Prostate gland (tissue), 2 donors: Measurements from ENCODE around the gene DMXL2. TPM values are rescaled to one million over a fixed set of nuclear protein-coding genes. Genes with fewer than 3 reads are reported as not detected.
"Not testable (repeated sequence)": the region's sequence is repeated elsewhere in the genome, so short reads cannot be mapped to it uniquely, and the experiment has no call there.

ENCODE experiments used
- DNase-seq: peaks from one replicate; pipeline ENCODE4 v3.0.0-alpha.2; 2019; ENCODE audit warnings: low spot score
- H3K27ac ChIP-seq, 2 donors: fragments of 200-600 bp; sonication (generic); 2 replicates each; pipeline ENCODE4 v1.5.1; 2017 to 2019
- H3K27me3 ChIP-seq: fragments of 200-600 bp; sonication (generic); replicated peaks from 2 replicates; pipeline ENCODE4 v1.5.1; 2019; ENCODE audit not compliant: insufficient read depth
- H3K36me3 ChIP-seq, 2 donors: fragments of 200-600 bp; sonication (generic); 1 replicate in 1 of 2; 2 replicates in 1 of 2; pipeline versions ENCODE4 v1.5.1 to v1.8.1; 2017 to 2019
- H3K4me1 ChIP-seq: fragments of 200-600 bp; sonication (generic); replicated peaks from 2 replicates; pipeline ENCODE4 v1.5.1; 2019
- H3K4me3 ChIP-seq, 2 donors: fragments of 200-600 bp; sonication (generic); 2 replicates each; pipeline ENCODE4 v1.5.1; 2017 to 2019
- H3K9me3 ChIP-seq: fragments of 200-600 bp; sonication (generic); 2 replicates; pipeline ENCODE4 v1.5.1; 2017
- POLR2A ChIP-seq: fragments of 450-650 bp; IDR thresholded peaks from one replicate; pipeline ENCODE4 v1.6.1; 2016; ENCODE audit warnings: antibody characterized with exemption, mild to moderate bottlenecking
- POLR2AphosphoS5 ChIP-seq: sonication (generic); formaldehyde crosslinking; IDR thresholded peaks from one replicate; pipeline ENCODE4 v1.6.1; 2017; ENCODE audit warnings: antibody characterized with exemption
- WGBS: methylation state at CpG from one replicate; pipeline ENCODE4 v1.1.5; 2018; 5-methylcytosine and 5-hydroxymethylcytosine counted together
- intact Hi-C: fragments of 100-400 bp; cut with DNase I; formaldehyde crosslinking; loops from one replicate; pipeline ENCODE4 v1.14.2; 2022
- total RNA-seq, 2 donors: library from RNA; depleted of rRNA; stranded (reverse); fragments of >200 nt; gene quantifications; one replicate each; pipeline ENCODE4 v1.1.0, GENCODE V29; 2016
- TF ChIP-seq, protein P1 (sequence below), 4 experiments: fragments of 200-600 bp in 2 of 4; fragments of 450-650 bp in 2 of 4; sonication (generic) in 2 of 4; IDR thresholded peaks; 1 replicate in 3 of 4; 2 replicates in 1 of 4; pipeline ENCODE4 v1.5.1; 2016 to 2019; ENCODE audit warnings: antibody characterized with exemption in 4 of 4, mild to moderate bottlenecking in 2 of 4, moderate library complexity in 2 of 4

The DMXL2 gene
- total RNA-seq, 2 donors from 2014 or later, result 12.2 to 35.3 TPM

DNA sequence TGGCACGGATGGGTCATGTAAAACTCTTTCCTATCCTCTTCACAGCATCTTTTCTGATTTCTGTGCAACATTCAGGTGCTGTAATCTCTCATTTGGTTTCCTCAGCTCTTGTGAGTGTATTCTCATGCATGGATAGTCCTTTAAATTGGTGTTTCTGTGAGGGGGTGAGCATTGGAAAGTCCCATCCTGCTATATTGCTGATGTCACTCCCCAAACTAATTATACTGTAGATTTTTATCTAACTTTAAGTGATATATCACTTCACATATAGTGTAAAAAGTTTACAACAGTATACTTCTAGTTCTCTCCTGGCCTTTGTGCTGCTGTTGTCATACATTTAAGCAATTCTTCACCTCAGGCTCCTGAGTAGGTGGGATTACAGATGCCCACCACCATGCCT, 178.5 kb downstream of the DMXL2 start:
- WGBS, result 100% methylated on average over 1 of the region's 1 CpG
- Histone ChIP-seq H3K4me3 (no peak overlapping the region), H3K4me1 (no peaks in the 10 kb centered on the region), H3K9me3 (no peaks in the 10 kb centered on the region), H3K27me3 (no peaks in the 10 kb centered on the region), H3K27ac (no peak overlapping the region), H3K36me3 (no peaks in the 10 kb centered on the region)
- TF ChIP-seq POLR2A (no peak), POLR2AphosphoS5 (no peak)
- TF ChIP-seq, protein P1, sequence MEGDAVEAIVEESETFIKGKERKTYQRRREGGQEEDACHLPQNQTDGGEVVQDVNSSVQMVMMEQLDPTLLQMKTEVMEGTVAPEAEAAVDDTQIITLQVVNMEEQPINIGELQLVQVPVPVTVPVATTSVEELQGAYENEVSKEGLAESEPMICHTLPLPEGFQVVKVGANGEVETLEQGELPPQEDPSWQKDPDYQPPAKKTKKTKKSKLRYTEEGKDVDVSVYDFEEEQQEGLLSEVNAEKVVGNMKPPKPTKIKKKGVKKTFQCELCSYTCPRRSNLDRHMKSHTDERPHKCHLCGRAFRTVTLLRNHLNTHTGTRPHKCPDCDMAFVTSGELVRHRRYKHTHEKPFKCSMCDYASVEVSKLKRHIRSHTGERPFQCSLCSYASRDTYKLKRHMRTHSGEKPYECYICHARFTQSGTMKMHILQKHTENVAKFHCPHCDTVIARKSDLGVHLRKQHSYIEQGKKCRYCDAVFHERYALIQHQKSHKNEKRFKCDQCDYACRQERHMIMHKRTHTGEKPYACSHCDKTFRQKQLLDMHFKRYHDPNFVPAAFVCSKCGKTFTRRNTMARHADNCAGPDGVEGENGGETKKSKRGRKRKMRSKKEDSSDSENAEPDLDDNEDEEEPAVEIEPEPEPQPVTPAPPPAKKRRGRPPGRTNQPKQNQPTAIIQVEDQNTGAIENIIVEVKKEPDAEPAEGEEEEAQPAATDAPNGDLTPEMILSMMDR (IDR thresholded peaks at IDR 0.05), result no peak
- DNase-seq, result no peak
- intact Hi-C loops, result no loop called here

DNA sequence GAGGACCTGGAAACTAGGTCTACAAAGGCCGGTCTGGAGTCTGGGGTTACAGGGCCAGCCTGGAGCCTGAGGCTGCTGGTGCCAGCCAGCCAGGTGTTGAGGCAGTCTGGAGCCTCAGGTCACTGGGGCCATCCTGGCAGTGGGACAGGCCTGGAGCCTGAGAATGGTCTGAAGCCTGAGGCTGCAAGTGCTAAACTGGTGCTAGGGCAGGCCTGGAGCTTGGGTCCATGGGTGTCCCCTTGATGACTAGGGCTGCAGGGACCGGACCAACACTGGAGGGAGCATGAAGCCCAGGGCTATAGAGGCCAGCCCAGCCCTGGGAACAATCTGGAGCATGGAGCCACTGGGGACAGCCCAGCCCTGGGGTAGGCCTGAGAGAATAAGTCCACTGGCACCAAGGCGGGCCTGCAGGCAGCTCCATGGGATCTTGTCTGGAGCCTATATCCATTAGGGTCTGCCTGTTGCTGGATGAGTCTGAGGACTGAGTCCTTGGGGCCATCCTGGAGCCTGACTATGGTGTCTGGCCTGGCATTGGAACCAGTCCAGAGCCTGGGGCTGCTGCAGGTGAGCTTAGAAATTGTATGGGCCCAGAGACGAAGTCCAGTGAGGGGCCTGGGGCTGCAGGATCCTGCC, 179.2 kb downstream of the DMXL2 start:
- no peak overlapping the region for H3K4me3 ChIP-seq
- no peaks in the 10 kb centered on the region for H3K36me3 ChIP-seq
- H3K27ac ChIP-seq, result no peak overlapping the region
- H3K27me3 ChIP-seq, result no peaks in the 10 kb centered on the region
- H3K4me1 ChIP-seq, result no peaks in the 10 kb centered on the region
- TF ChIP-seq, protein P1 (IDR thresholded peaks at IDR 0.05), result no peak
- TF ChIP-seq POLR2A, result no peak
- TF ChIP-seq POLR2AphosphoS5, result no peak
- no peak for DNase-seq
- 93% methylated on average over 4 of the region's 4 CpGs for WGBS
- no peaks in the 10 kb centered on the region for H3K9me3 ChIP-seq
- intact Hi-C loops, result no loop called here

DNA sequence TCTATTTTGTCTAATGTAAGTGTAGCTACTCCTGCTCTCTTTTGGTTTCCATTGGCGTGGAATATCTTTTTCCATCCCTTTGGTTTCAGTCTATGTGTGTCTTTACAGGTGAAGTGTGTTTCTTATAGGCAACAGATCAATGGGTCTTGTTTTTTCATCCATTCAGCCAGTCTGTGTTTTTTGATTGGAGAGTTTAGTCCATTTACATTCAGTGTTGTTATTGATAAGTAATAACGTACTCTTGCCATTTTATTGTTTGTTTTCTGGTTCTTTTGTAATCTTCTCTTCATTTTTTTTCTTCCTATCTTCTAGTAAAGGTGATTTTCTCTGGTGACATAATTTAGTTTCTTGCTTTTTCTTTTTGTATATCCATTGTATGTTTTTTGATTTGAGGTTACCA, 184.0 kb downstream of the DMXL2 start:
- Histone ChIP-seq H3K9me3 (no peaks in the 10 kb centered on the region), H3K4me3 (no peak overlapping the region), H3K27me3 (no peaks in the 10 kb centered on the region), H3K36me3 (no peaks in the 10 kb centered on the region), H3K4me1 (no peaks in the 10 kb centered on the region), H3K27ac (no peak overlapping the region)
- intact Hi-C loops, result no loop called here
- no peak for DNase-seq
- TF ChIP-seq POLR2A, result no peak
- TF ChIP-seq POLR2AphosphoS5, result no peak
- TF ChIP-seq, protein P1 (IDR thresholded peaks at IDR 0.05), result no peak
- 93% methylated on average over 2 of the region's 2 CpGs for WGBS

DNA sequence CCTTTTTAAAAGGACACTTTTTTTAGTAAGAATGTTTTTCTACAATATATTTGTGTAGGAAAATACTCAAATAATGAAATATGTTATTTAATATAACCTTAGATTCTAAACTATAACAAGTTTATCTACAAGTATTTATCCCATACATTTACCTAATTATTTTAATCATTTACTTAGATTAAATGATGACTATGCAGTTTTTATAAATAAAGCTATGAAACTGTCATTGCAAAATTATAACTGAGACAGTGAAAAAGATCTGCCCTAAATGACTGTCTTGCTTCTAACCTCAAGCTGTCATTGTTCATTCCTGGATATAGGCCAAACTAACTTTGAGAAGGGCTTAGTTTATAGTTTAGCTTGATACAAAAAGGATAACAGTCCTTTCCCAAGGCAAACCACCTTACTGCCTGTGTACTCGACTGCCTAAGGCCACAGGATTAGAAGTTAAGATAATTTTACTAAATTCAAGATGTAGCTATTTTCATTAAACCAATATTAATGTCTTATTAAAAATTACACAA, 197.0 kb downstream of the DMXL2 start:
- TF ChIP-seq POLR2AphosphoS5 (no peak), POLR2A (no peak)
- TF ChIP-seq, protein P1 (IDR thresholded peaks at IDR 0.05), result no peak
- H3K9me3 ChIP-seq, result no peaks in the 10 kb centered on the region
- no peaks in the 10 kb centered on the region for H3K36me3 ChIP-seq
- DNase-seq, result no peak
- intact Hi-C loops, result no loop called here
- 28% methylated on average over 1 of the region's 1 CpG for WGBS
- no peak overlapping the region for H3K27ac ChIP-seq
- H3K27me3 ChIP-seq, result no peaks in the 10 kb centered on the region
- no peaks in the 10 kb centered on the region for H3K4me1 ChIP-seq
- H3K4me3 ChIP-seq, result no peak overlapping the region

DNA sequence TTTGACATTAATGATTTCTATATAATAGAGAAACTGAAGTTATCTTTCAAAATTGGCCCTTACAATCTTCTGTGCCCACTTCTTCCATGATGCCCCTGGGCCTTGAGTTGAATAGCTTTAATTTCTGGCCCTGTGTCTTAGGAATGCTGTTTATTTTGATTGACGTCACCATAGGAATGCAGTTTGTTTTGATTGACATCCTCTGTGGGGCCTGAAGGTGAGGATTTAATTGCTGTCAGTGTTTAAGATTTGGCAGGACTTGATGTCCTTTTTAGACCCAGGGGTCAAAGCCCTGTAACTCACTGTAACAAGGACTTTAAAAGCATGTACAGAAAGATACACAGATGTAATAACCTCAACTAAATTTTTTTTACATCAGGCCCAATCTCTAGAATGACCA, 197.8 kb downstream of the DMXL2 start:
- Histone ChIP-seq H3K27ac (no peak overlapping the region), H3K36me3 (no peaks in the 10 kb centered on the region), H3K27me3 (no peaks in the 10 kb centered on the region), H3K4me1 (no peaks in the 10 kb centered on the region), H3K4me3 (no peak overlapping the region), H3K9me3 (no peaks in the 10 kb centered on the region)
- TF ChIP-seq POLR2A (no peak), POLR2AphosphoS5 (no peak)
- TF ChIP-seq, protein P1 (IDR thresholded peaks at IDR 0.05), result no peak
- intact Hi-C loops, result no loop called here
- WGBS, result 88% methylated on average over 1 of the region's 1 CpG
- no peak for DNase-seq

DNA sequence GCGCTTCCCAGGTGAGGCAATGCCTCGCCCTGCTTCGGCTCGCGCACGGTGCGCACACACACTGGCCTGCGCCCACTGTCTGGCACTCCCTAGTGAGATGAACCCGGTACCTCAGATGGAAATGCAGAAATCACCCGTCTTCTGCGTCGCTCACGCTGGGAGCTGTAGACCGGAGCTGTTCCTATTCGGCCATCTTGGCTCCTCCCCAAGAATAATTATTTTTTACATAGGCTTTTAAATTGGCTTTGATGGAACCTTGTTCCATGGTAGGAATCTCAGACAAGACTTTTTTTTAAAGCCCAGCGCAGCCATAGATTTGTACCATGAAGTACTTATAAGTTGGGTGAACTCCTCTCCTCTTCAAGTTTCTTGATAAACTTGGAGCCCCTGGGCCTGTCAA, 199.5 kb downstream of the DMXL2 start:
- intact Hi-C loops, H3K4me3 ChIP-seq, H3K27ac ChIP-seq, H3K36me3 ChIP-seq, H3K27me3 ChIP-seq, DNase-seq, H3K9me3 ChIP-seq, H3K4me1 ChIP-seq: not testable (repeated sequence)
- 96% methylated on average over 8 of the region's 16 CpGs for WGBS
